GM06990 (cell line): ENCODE measurements around the gene BST1.

Experiments used
- DNase-seq: peaks from one replicate; pipeline ENCODE4 v3.0.0-alpha.2; 2011; ENCODE audit not compliant: insufficient read length; ENCODE audit errors: extremely low read depth
- H3K27me3 ChIP-seq: replicated peaks from 2 replicates; pipeline ENCODE4 v1.6.0; 2011; ENCODE audit warnings: low read length; ENCODE audit not compliant: control insufficient read depth, insufficient read depth
- H3K36me3 ChIP-seq: 2 replicates; pipeline ENCODE4 v1.5.1; 2011; ENCODE audit warnings: low read length; ENCODE audit not compliant: control insufficient read depth, insufficient read depth
- H3K4me3 ChIP-seq: replicated peaks from 2 replicates; pipeline ENCODE4 v1.5.1; 2011; ENCODE audit warnings: low read depth, mild to moderate bottlenecking, control low read depth, low read length
- TF ChIP-seq, protein P1 (sequence below): IDR thresholded peaks from 2 replicates; pipeline ENCODE4 v1.5.1; 2011; ENCODE audit warnings: low read length, control low read depth, mild to moderate bottlenecking, inconsistent platforms; ENCODE audit not compliant: insufficient read depth, poor library complexity, severe bottlenecking

Gene BST1

DNA sequence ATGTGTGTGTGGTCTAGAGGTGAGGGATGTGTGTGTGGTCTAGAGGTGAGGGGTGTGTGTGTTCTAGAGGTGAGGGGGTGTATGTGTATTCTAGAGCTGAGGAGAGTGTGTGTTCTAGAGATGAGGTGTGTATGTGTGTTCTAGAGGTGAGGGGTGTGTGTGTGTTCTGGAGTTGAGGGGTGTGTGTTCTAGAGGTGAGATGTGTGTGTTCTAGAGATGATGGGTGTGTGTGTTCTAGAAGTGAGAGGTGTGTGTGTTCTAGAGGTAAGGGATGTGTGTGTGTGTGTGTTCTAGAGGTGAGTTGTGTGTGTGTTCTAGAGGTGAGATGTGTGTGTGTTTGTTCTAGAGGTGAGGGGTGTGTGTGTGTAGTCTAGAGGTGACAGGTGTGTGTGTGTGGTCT lies 1.3 kb downstream of the BST1 start:
- H3K4me3 ChIP-seq = no peak overlapping the region
- no peak for DNase-seq
- no peaks in the 10 kb centered on the region for H3K36me3 ChIP-seq
- H3K27me3 ChIP-seq = no peaks in the 10 kb centered on the region
- TF ChIP-seq, protein P1, sequence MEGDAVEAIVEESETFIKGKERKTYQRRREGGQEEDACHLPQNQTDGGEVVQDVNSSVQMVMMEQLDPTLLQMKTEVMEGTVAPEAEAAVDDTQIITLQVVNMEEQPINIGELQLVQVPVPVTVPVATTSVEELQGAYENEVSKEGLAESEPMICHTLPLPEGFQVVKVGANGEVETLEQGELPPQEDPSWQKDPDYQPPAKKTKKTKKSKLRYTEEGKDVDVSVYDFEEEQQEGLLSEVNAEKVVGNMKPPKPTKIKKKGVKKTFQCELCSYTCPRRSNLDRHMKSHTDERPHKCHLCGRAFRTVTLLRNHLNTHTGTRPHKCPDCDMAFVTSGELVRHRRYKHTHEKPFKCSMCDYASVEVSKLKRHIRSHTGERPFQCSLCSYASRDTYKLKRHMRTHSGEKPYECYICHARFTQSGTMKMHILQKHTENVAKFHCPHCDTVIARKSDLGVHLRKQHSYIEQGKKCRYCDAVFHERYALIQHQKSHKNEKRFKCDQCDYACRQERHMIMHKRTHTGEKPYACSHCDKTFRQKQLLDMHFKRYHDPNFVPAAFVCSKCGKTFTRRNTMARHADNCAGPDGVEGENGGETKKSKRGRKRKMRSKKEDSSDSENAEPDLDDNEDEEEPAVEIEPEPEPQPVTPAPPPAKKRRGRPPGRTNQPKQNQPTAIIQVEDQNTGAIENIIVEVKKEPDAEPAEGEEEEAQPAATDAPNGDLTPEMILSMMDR = no peak

DNA sequence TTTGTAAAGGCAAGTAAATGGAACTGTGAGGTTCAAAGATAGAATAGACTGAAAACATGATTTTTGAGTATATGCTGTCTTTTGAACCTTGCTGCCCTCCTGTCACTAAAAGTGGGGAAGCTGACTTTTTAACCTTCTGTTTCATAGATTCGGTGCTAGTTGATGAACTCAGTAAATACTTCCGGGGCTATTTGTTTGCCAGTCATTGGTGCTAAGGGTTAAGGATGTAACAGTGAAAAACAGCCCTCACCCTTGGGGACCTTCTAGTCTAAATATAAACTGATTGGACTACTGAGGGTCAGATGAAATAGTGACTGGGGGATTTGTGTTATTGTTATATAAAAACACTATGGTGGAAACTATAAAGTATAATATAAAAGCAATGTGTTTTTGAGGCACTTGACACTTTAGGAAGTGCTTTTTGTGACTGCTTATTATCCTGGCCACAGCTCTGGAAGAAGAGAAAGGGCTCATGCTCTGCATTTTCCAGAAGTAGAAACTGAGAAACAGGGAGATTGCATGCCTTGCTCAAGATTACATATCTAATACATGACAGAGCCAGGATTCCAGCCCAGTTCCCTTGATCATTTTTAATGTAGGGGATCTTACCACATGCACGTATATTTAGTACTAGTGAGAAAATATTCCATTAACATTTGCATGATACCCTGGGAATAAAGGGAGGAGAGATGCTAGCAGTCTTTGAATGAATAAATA lies 3.9 kb downstream of the BST1 start:
- Histone ChIP-seq H3K4me3 (no peak overlapping the region), H3K36me3 (no peaks in the 10 kb centered on the region), H3K27me3 (no peaks in the 10 kb centered on the region)
- TF ChIP-seq, protein P1 = no peak
- DNase-seq = no peak

DNA sequence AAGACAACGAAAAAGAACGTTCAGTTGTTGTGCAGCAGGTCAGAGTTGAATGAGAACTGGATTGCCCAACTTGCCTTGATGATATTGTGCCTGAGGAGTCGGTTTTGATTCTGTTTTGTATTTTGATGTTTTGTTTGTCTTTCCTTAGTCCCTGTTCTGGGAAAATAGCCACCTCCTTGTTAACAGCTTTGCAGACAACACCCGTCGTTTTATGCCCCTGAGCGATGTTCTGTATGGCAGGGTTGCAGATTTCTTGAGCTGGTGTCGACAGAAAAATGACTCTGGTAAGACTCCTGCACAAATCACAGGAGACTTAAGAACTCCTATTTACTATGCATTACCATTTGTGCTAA lies 4.5 kb downstream of the BST1 start:
- no peak overlapping the region for H3K4me3 ChIP-seq
- no peak for DNase-seq
- no peaks in the 10 kb centered on the region for H3K27me3 ChIP-seq
- TF ChIP-seq, protein P1 = no peak
- no peaks in the 10 kb centered on the region for H3K36me3 ChIP-seq

DNA sequence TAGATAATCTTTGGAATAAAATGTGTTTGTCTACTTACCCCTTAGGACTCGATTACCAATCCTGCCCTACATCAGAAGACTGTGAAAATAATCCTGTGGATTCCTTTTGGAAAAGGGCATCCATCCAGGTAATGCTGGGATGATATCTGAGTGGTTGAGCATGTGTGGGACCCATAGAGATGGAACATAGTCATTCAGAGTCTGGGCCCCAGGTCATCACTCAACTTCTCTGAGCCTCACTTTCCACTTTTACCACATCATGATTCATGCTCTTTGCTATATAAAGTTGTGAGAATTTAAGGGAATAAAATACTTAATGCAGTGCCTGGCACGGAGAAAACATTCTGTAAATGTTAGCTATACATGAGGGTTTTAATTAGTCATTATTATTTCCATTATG lies 8.9 kb downstream of the BST1 start:
- Histone ChIP-seq H3K36me3 (no peaks in the 10 kb centered on the region), H3K4me3 (no peak overlapping the region), H3K27me3 (no peaks in the 10 kb centered on the region)
- TF ChIP-seq, protein P1 = no peak
- DNase-seq = no peak

DNA sequence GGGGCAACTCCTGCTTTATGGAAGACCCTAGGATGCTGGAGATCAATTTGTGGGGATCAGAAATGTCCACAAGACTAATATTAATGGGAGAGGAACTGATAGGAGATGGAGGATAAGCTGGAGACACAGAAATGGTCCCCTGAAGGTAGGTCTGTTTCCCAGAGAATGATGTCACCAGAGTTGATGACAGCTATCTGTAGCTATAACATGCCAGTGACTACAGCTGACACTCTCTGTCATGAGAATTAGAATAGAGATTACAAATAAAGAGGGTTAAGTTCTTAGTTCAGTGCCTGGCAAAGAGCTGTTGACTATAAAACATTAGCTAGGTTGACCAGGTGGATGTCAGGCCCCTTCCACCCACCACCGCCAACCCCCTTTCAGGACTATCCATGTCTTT lies 9.3 kb downstream of the BST1 start:
- TF ChIP-seq, protein P1 = no peak
- no peaks in the 10 kb centered on the region for H3K27me3 ChIP-seq
- no peak for DNase-seq
- H3K36me3 ChIP-seq = no peaks in the 10 kb centered on the region
- H3K4me3 ChIP-seq = no peak overlapping the region

DNA sequence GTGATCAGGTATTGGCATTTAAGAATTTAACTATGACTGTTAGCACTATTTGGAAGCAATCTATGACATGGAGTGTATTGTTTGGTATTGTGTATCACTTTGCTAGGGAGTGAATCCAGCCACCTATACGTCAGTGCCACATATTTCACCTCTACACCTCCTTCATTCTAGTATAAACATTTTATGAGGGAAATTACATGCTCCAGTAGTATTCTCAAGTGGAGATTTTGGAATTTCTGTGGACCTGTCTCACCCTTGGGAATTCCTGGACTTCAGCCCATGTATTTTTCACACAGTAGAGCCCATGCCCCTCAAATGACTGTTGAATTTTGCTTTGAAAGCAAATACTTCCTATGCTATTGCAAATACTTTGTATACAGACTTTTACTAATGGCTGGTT lies 11.3 kb downstream of the BST1 start:
- Histone ChIP-seq H3K27me3 (no peaks in the 10 kb centered on the region; the same call in 1 of the 2 replicates), H3K36me3 (no peaks in the 10 kb centered on the region), H3K4me3 (no peak overlapping the region)
- TF ChIP-seq, protein P1 = no peak
- DNase-seq = no peak
